ENCODE results near the gene CARS2.

Gene CARS2

GRCh38 chr13:110714797-110715394 is 9.0 kb upstream of the CARS2 start (continued):
- TF ChIP-seq SP7 (tag by site-specific recombination; IDR thresholded peaks at IDR 0.05): peak; percentile 74
- no peak for TF ChIP-seq KLF16 (tag by site-specific recombination; IDR thresholded peaks at IDR 0.05)
- no peak for TF ChIP-seq TCF7L2 (IDR thresholded peaks at IDR 0.05; ENCODE audit: borderline replicate concordance, low read depth, low read length)

GRCh38 chr13:110713981-110714796 is 8.3 kb upstream of the CARS2 start:
- POLR2A ChIA-PET: interaction anchor here (0.9 to 2.3 kb wide), 5 partner anchors 8 to 200 kb away, joined by 3 to 35 read pairs (median 7); partner anchors contain the start of genes CARS2 and NAXD
- Histone ChIP-seq H3K4me3 (ENCODE audit: low read depth, low read length) (peak overlapping the region; percentile 78), H3K4me1 (ENCODE audit: control insufficient read depth, insufficient read depth, low read length) (peaks cover 2% of the 10 kb centered on the region; the same call in 1 of the 2 replicates), H3K27ac (ENCODE audit: extremely low read depth, low read depth, low read length) (peak overlapping the region; percentile 85), H3K9me3 (ENCODE audit: control insufficient read depth, insufficient read depth, low read depth, low read length) (no peaks in the 10 kb centered on the region), H3K36me3 (ENCODE audit: control insufficient read depth in 2 of 2, insufficient read depth in 1 of 2, low read length in 2 of 2) (peaks cover 0 to 2% of the 10 kb centered on the region in 2 experiments; a peak in 1 of 3 replicates)
- CTCF ChIA-PET: no interaction called here
- peak; percentile 27; the same call in 1 of the 2 replicates for TF ChIP-seq ZNF561 (tag by site-specific recombination; IDR thresholded peaks at IDR 0.05; ENCODE audit: borderline replicate concordance)
- peak; percentile 46; the same call in 1 of the 2 replicates for TF ChIP-seq KLF9 (tag by site-specific recombination; IDR thresholded peaks at IDR 0.05; ENCODE audit: low read depth)
- peak; percentile 49 for TF ChIP-seq ZBTB26 (tag by site-specific recombination; optimal IDR thresholded peaks at IDR 0.05)
- TF ChIP-seq GLIS2 (tag by site-specific recombination; IDR thresholded peaks at IDR 0.05): peak; percentile 11; the same call in 1 of the 2 replicates
- TF ChIP-seq ZSCAN16 (tag by site-specific recombination; IDR thresholded peaks at IDR 0.05): no peak
- TF ChIP-seq PRDM10 (tag by site-specific recombination; IDR thresholded peaks at IDR 0.05): peak; percentile 38; the same call in 1 of the 2 replicates
- no peak for TF ChIP-seq ZNF398 (tag by site-specific recombination; IDR thresholded peaks at IDR 0.05)
- TF ChIP-seq ZNF335 (tag by site-specific recombination; conservative IDR thresholded peaks at IDR 0.05): peak; percentile 67
- peak; percentile 89; the same call in 1 of the 2 replicates for TF ChIP-seq ZBTB20 (tag by site-specific recombination; IDR thresholded peaks at IDR 0.05)
- peak; percentile 70 for TF ChIP-seq SP2 (tag by site-specific recombination; IDR thresholded peaks at IDR 0.05)

- peak within 1 kb of the TSS; percentile 96 for H3K4me3 ChIP-seq (ENCODE audit: low read depth, low read length)
- no peaks in the 10 kb centered on the region for H3K9me3 ChIP-seq (ENCODE audit: control insufficient read depth, insufficient read depth, low read depth, low read length)
- H3K36me3 ChIP-seq (ENCODE audit: control insufficient read depth in 2 of 2, insufficient read depth in 1 of 2, low read length in 2 of 2): no peaks in the 10 kb centered on the region
- TF ChIP-seq ZNF501 (tag by site-specific recombination; IDR thresholded peaks at IDR 0.05) (no peak), ZNF707 (tag by site-specific recombination; IDR thresholded peaks at IDR 0.05) (no peak), ZNF26 (tag by site-specific recombination; IDR thresholded peaks at IDR 0.05) (no peak), RBAK (tag by site-specific recombination; IDR thresholded peaks at IDR 0.05) (no peak), ZNF530 (tag by site-specific recombination; IDR thresholded peaks at IDR 0.05; ENCODE audit: low read depth) (no peak), ZNF76 (tag by site-specific recombination; IDR thresholded peaks at IDR 0.05; ENCODE audit: borderline replicate concordance, low read depth) (no peak), ZNF335 (tag by site-specific recombination; conservative IDR thresholded peaks at IDR 0.05) (peak; percentile 7)
- peak within 1 kb of the TSS; percentile 85 for H3K27ac ChIP-seq (ENCODE audit: extremely low read depth, low read depth, low read length)
- H3K4me1 ChIP-seq (ENCODE audit: control insufficient read depth, insufficient read depth, low read length): peaks cover 2% of the 10 kb centered on the region; the same call in 1 of the 2 replicates
- ChIA-PET POLR2A (interaction anchor here (0.9 to 1.3 kb wide), 2 partner anchors 93 to 201 kb away, joined by 3 to 7 read pairs; no protein-coding TSS in a partner anchor), CTCF (no interaction called here)
These were observed 7.7 kb upstream of the CARS2 start, which contains the start of gene ING1 for GRCh38 chr13:110713642-110713952. Gene ING1 (plus strand): TSS chr13:110713700. CDS start chr13:110714150, 450 bp downstream.

Measured in HEK293 (cell line).